Caco-2 (cell line): ENCODE results near the gene FHOD1. TPM values are rescaled to one million over a fixed set of nuclear protein-coding genes. Genes with fewer than 3 reads are reported as not detected.

Source experiments
- BruUV-seq: library from RNA; stranded (reverse); fragments of 400-500 nt; replicated peaks from 2 replicates; lab custom pipeline; 2021; lab: Mats Ljungman, UMichigan
- CTCF ChIA-PET: fragments of 300-600 bp; sonication (Branson Sonifier 250); formaldehyde crosslinking; loops from one replicate; lab custom pipeline; 2022; ENCODE audit warnings: antibody characterized with exemption; lab: Charles Lee
- POLR2A ChIA-PET: fragments of 300-600 bp; sonication (Branson Sonifier 250); formaldehyde crosslinking; loops from one replicate; lab custom pipeline; 2022; ENCODE audit warnings: antibody characterized with exemption; lab: Charles Lee
- DNase-seq, 2 experiments: peaks; one replicate each; pipeline versions ENCODE4 v3.0.0 to v3.0.0-alpha.2; 2020 to 2022
- H3K27me3 ChIP-seq: replicated peaks from 2 replicates; pipeline ENCODE4 v1.6.0; 2011; ENCODE audit warnings: low read length; ENCODE audit not compliant: control insufficient read depth, insufficient read depth
- H3K36me3 ChIP-seq: 2 replicates; pipeline ENCODE4 v1.5.1; 2011; ENCODE audit warnings: low read length; ENCODE audit not compliant: control insufficient read depth, insufficient read depth
- H3K4me1 ChIP-seq: fragments of 250-450 bp; sonication (Bioruptor Pico); 2 replicates; pipeline ENCODE4 v1.5.1; 2020; ENCODE audit warnings: mild to moderate bottlenecking
- H3K4me3 ChIP-seq: 2 replicates; pipeline ENCODE4 v1.5.1; 2011; ENCODE audit warnings: low read depth, mild to moderate bottlenecking, control low read depth, low read length
- H3K9me3 ChIP-seq: fragments of 250-450 bp; sonication (Bioruptor Pico); 2 replicates; pipeline ENCODE4 v1.5.1; 2020; ENCODE audit warnings: mild to moderate bottlenecking, moderate library complexity
- H3K27ac Mint-ChIP-seq: one replicate; pipeline ENCODE4 v1.8.0; 2022; ENCODE audit warnings: mixed read lengths; ENCODE audit not compliant: unreplicated experiment
- H3K27me3 Mint-ChIP-seq: one replicate; pipeline ENCODE4 v1.8.0; 2022; ENCODE audit warnings: mixed read lengths; ENCODE audit not compliant: insufficient read depth, unreplicated experiment
- H3K36me3 Mint-ChIP-seq: one replicate; pipeline ENCODE4 v1.8.0; 2022; ENCODE audit warnings: mild to moderate bottlenecking, mixed read lengths; ENCODE audit not compliant: insufficient read depth, unreplicated experiment
- H3K4me1 Mint-ChIP-seq: one replicate; pipeline ENCODE4 v1.8.0; 2022; ENCODE audit warnings: low read depth, mixed read lengths; ENCODE audit not compliant: unreplicated experiment
- H3K4me3 Mint-ChIP-seq: one replicate; pipeline ENCODE4 v1.8.0; 2022; ENCODE audit warnings: mild to moderate bottlenecking, moderate library complexity, mixed read lengths; ENCODE audit not compliant: unreplicated experiment
- H3K9me3 Mint-ChIP-seq: one replicate; pipeline ENCODE4 v1.8.0; 2022; ENCODE audit warnings: mixed read lengths; ENCODE audit not compliant: unreplicated experiment
- CTCF ChIP-seq, 2 experiments: fragments of 200-600 bp in 1 of 2; IDR thresholded peaks; 1 replicate in 1 of 2; 2 replicates in 1 of 2; pipeline versions ENCODE4 v1.5.1 to v1.8.0; 2011 to 2022; ENCODE audit warnings: antibody characterized with exemption in 1 of 2, control low read depth in 1 of 2, inconsistent platforms in 1 of 2, low read depth in 1 of 2, low read length in 1 of 2, mild to moderate bottlenecking in 1 of 2, moderate library complexity in 1 of 2; ENCODE audit not compliant: insufficient read depth in 1 of 2, severe bottlenecking in 1 of 2, unreplicated experiment in 1 of 2
- intact Hi-C: fragments of 100-400 bp; cut with micrococcal nuclease; formaldehyde crosslinking; loops from one replicate; pipeline ENCODE4 v1.10.0; 2022; ENCODE audit not compliant: unreplicated experiment
- total RNA-seq: library from RNA; stranded (reverse); gene quantifications from 2 replicates; pipeline ENCODE4 v1.2.3, GENCODE V29; 2022

Gene FHOD1
- total RNA-seq, 1 experiment from 2014 or later, result 69.0 TPM

- Mint-ChIP-seq H3K36me3 (peaks cover 11% of the 10 kb centered on the region), H3K9me3 (no peaks in the 10 kb centered on the region), H3K4me3 (no peak overlapping the region), H3K4me1 (peaks cover 6% of the 10 kb centered on the region), H3K27me3 (no peaks in the 10 kb centered on the region), H3K27ac (no peak overlapping the region)
- Histone ChIP-seq H3K4me3 (no peak overlapping the region), H3K27me3 (no peaks in the 10 kb centered on the region), H3K9me3 (no peaks in the 10 kb centered on the region), H3K36me3 (no peaks in the 10 kb centered on the region), H3K4me1 (peaks cover 15% of the 10 kb centered on the region)
- no peak for DNase-seq
- intact Hi-C loops, result loop anchor here (5.0 kb wide), 1 partner anchor 42 kb away; no protein-coding TSS in a partner anchor
- TF ChIP-seq CTCF (IDR thresholded peaks at IDR 0.05; ENCODE audit: insufficient read depth in 1 of 2, low read depth in 1 of 2, low read length in 1 of 2, severe bottlenecking in 1 of 2, unreplicated experiment in 1 of 2), result no peak
- POLR2A ChIA-PET, result no interaction called here
- CTCF ChIA-PET, result interaction anchor here (1.2 kb wide), 1 partner anchor 44 kb away, joined by 3 read pairs; no protein-coding TSS in a partner anchor
- no TSS peak for BruUV-seq
These were observed 47.7 kb upstream of the FHOD1 start for GRCh38 chr16:67294938-67295361.

DNA sequence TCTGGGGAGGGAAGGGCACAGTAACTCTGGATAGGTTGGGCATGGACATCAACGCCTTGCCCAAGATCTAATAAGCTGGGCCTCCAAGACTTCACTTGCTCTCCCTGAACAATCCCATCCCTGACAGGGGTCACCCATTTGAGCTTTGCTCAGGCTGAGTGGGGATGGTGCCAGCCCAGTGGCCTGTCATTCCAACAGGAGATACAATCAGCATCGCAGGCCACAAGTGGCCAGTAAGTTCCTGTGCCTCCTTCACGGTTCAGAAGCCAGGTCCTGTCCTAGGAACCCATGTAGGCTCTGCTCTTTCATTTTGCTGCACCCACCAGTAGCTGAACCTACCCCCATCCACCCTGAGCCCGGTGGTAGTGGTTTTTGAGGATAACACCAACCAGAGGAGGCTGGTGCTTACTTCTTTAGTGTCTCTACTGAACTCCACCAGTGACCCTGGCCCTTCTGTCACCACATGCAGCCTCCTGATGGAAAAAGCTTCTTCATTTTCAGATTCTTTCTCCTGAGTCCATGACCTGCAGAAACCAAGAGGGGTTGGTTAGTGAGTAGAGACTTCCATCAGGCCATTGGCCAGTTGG, 47.0 kb upstream of the FHOD1 start:
- CTCF ChIA-PET, result no interaction called here
- no peaks in the 10 kb centered on the region for H3K27me3 ChIP-seq
- H3K4me1 Mint-ChIP-seq, result peaks cover 6% of the 10 kb centered on the region
- H3K27ac Mint-ChIP-seq, result no peak overlapping the region
- H3K9me3 ChIP-seq, result no peaks in the 10 kb centered on the region
- intact Hi-C loops, result loop anchor here (5.0 kb wide), 1 partner anchor 43 kb away; no protein-coding TSS in a partner anchor
- no peak for DNase-seq
- H3K36me3 ChIP-seq, result no peaks in the 10 kb centered on the region; the same call in 1 of the 2 replicates
- no peaks in the 10 kb centered on the region for H3K9me3 Mint-ChIP-seq
- POLR2A ChIA-PET, result no interaction called here
- no peak for TF ChIP-seq CTCF (IDR thresholded peaks at IDR 0.05; ENCODE audit: insufficient read depth in 1 of 2, low read depth in 1 of 2, low read length in 1 of 2, severe bottlenecking in 1 of 2, unreplicated experiment in 1 of 2)
- H3K27me3 Mint-ChIP-seq, result no peaks in the 10 kb centered on the region
- no peak overlapping the region for H3K4me3 ChIP-seq
- H3K36me3 Mint-ChIP-seq, result peaks cover 11% of the 10 kb centered on the region
- peaks cover 22% of the 10 kb centered on the region for H3K4me1 ChIP-seq
- BruUV-seq, result no TSS peak
- H3K4me3 Mint-ChIP-seq, result no peak overlapping the region

GRCh38 chr16:67291461-67291860, 44.2 kb upstream of the FHOD1 start:
- CTCF ChIA-PET, result no interaction called here

More at GRCh38 chr16:67291461-67291860, 44.2 kb upstream of the FHOD1 start:
- TF ChIP-seq CTCF (IDR thresholded peaks at IDR 0.05; ENCODE audit: insufficient read depth in 1 of 2, low read depth in 1 of 2, low read length in 1 of 2, severe bottlenecking in 1 of 2, unreplicated experiment in 1 of 2), result no peak
- intact Hi-C loops, result loop anchor here (5.0 kb wide), 1 partner anchor 46 kb away; no protein-coding TSS in a partner anchor
- Mint-ChIP-seq H3K36me3 (peaks cover 20% of the 10 kb centered on the region), H3K9me3 (no peaks in the 10 kb centered on the region), H3K4me1 (peaks cover 3% of the 10 kb centered on the region), H3K4me3 (no peak overlapping the region), H3K27ac (no peak overlapping the region), H3K27me3 (no peaks in the 10 kb centered on the region)
- DNase-seq, result no peak
- H3K9me3 ChIP-seq, result no peaks in the 10 kb centered on the region
- peaks cover 23% of the 10 kb centered on the region for H3K4me1 ChIP-seq
- H3K36me3 ChIP-seq, result no peaks in the 10 kb centered on the region; the same call in 1 of the 2 replicates
- H3K27me3 ChIP-seq, result no peaks in the 10 kb centered on the region
- POLR2A ChIA-PET, result no interaction called here
- H3K4me3 ChIP-seq, result no peak overlapping the region
- no TSS peak for BruUV-seq
